Panc1 (cell line): Measurements from ENCODE around the gene G0S2.

Source experiments
- POLR2AphosphoS5 ChIP-seq: IDR thresholded peaks from 2 replicates; pipeline ENCODE4 v1.6.1; 2012; ENCODE audit warnings: mild to moderate bottlenecking, low read depth, low read length, moderate library complexity
- REST ChIP-seq, 2 experiments: IDR thresholded peaks; 2 replicates each; pipeline ENCODE4 v1.6.1; 2011 to 2012; ENCODE audit warnings: low read depth in 2 of 2, control low read depth in 1 of 2, low read length in 1 of 2, mild to moderate bottlenecking in 1 of 2, moderate library complexity in 1 of 2; ENCODE audit not compliant: insufficient read depth in 1 of 2
- SIN3A ChIP-seq: IDR thresholded peaks from 2 replicates; pipeline ENCODE4 v1.6.1; 2012; ENCODE audit warnings: low read depth, mild to moderate bottlenecking, low read length, moderate library complexity, borderline replicate concordance; ENCODE audit not compliant: insufficient read depth
- TCF7L2 ChIP-seq: IDR thresholded peaks from 2 replicates; pipeline ENCODE4 v1.6.1; 2011; ENCODE audit warnings: mild to moderate bottlenecking, low read depth, low read length, inconsistent platforms
- TF ChIP-seq, protein P1 (sequence below): fragments of 450-650 bp; IDR thresholded peaks from 2 replicates; pipeline ENCODE4 v1.5.1; 2017; ENCODE audit warnings: mild to moderate bottlenecking

DNA sequence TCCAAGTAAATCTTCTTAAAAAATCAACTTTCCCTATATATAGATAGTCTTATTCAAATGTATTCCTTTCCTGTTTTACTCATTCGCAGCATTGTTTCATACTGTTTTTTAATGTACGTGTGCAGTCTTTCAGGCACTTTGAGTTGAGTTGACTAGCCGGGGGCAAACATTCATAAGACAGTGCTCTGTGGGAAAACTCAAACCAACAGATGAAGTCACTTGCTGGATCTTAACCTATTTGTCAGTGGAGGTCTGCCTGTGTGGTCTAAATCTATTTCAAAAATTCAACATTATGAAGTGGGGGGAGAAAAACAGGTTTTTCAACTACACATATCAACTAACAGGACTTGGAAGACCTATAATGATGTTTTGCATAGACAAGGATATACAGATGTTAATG, 35.6 kb downstream of the G0S2 start:
- TF ChIP-seq, protein P1, sequence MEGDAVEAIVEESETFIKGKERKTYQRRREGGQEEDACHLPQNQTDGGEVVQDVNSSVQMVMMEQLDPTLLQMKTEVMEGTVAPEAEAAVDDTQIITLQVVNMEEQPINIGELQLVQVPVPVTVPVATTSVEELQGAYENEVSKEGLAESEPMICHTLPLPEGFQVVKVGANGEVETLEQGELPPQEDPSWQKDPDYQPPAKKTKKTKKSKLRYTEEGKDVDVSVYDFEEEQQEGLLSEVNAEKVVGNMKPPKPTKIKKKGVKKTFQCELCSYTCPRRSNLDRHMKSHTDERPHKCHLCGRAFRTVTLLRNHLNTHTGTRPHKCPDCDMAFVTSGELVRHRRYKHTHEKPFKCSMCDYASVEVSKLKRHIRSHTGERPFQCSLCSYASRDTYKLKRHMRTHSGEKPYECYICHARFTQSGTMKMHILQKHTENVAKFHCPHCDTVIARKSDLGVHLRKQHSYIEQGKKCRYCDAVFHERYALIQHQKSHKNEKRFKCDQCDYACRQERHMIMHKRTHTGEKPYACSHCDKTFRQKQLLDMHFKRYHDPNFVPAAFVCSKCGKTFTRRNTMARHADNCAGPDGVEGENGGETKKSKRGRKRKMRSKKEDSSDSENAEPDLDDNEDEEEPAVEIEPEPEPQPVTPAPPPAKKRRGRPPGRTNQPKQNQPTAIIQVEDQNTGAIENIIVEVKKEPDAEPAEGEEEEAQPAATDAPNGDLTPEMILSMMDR = no peak
- TF ChIP-seq REST (IDR thresholded peaks at IDR 0.05; ENCODE audit: insufficient read depth in 1 of 2, low read depth in 2 of 2, low read length in 1 of 2) (no peak), POLR2AphosphoS5 (no peak), TCF7L2 (no peak), SIN3A (no peak)
